GM11168 (cell line): ENCODE data around the gene MSI2.

Experiments used
- in situ Hi-C: fragments of 300-500 bp; cut with MboI; formaldehyde crosslinking; loops from one replicate; pipeline ENCODE4 v1.12.0; 2022; ENCODE audit warnings: low sequenced_read_pairs; ENCODE audit not compliant: unreplicated experiment

The MSI2 gene

GRCh38 chr17:57357830-57358430, 101.6 kb downstream of the MSI2 start:
- in situ Hi-C loops: no loop called here

DNA sequence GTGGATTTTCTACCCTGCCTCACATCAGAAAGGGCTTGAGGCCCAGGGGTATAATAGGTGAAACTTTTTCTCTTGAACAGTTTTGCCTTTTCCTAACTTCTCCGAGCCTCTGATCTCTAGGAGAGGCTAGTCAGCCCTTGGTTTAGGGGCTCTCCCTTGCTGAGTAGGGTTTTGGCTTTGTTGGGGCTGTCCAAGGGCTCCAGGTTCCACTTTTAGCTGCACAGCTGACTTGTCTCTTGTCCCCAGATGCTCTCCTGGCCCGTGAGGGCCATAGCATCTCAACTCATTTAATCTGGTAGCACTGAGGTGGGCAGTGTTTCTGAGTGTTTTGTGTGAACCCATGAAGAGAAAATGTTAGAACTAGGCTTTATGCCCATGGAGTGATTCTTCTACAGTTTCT, 103.9 kb downstream of the MSI2 start:
- in situ Hi-C loops: no loop called here

GRCh38 chr17:57362797-57363556, 106.7 kb downstream of the MSI2 start:
- in situ Hi-C loops: no loop called here

DNA sequence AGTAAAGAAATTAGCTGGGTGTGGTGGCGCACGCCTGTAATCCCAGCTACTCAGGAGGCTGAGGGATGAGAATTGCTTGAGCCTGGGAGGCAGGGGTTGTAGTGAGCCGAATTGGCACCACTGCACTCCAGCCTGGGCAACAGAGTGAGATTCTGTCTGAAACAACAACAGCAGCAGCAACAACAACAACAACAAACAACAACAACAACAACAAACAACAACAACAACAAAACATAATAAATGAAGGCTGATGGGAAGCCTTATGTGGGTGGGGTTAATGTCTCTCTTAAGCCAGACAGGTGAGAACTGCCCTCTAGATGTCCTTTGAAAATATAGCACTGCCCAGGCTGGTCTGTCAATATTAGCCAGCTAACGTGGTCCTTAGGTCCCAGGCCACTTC, 107.3 kb downstream of the MSI2 start:
- in situ Hi-C loops: no loop called here

GRCh38 chr17:57363998-57364643, 107.8 kb downstream of the MSI2 start:
- in situ Hi-C loops: no loop called here

DNA sequence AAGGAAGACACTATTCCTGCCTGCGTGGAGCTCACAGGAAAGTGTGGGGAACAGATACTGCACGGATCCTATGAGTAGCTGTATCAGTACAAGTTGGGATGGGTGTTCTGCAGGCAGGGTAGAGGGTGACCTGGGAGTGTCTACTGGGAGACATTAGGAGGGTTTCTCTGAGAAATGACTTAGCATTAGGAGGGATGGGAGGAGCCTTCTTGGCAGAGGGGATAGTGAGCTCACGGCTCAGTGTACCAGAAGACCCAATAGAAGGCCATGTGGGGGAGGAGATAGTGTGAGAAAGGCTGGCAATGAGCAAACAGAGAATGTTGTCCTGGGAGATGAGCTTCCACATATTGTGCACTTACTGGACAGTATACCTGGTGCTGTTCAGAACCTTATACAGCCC, 109.1 kb downstream of the MSI2 start:
- in situ Hi-C loops: no loop called here

DNA sequence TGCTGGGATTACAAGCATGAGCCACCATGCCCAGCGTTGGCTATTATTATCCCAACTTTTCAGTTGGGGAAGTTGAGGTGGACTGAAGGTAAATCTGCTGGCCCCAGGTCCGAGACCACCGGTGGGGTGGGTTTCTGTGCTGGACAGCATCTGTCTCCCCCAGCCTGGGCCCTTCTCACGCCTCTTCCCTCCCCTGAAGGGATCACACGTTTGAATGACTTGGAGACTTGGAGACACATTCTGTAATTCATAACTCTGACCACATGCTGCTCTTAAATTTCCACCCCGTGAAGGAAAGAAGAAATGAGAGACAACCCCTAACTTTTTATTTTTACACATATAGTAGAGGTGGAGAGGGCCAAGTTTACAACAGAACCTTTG, 109.8 kb downstream of the MSI2 start:
- in situ Hi-C loops: no loop called here

GRCh38 chr17:57366558-57367351, 110.4 kb downstream of the MSI2 start:
- in situ Hi-C loops: no loop called here

DNA sequence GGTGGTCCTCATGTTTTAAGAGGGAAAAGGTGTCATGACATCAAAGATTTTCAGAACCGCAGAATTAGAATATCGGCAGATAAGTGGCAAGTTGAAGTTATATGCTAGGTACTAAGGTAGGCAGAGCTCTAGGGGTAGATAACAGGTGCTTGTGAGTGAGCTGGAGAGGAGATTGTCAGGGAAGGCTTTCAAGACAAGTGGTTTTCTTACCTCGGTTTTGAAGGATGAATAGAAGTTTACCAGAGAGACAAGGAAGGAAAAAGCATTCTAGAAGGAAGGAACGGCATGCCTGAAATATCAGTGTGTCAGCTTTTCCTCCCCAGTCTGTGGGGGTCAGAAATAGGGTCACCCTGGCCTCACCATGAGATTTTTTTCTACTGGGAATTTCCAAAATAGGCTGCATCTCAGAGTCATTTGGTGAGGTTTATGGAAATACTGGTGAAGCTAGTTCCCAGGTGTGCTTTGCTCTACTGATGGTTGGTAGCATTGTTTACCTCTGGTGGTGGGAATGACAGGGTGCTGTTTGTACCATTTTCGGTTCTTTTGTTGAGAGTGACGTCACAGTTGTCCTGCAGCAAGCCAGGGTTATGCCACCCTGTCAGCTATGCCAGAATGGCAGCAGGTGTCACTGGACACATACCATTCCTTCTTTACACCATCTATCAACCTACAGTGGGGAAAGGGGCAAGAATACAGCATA, 112.5 kb downstream of the MSI2 start:
- in situ Hi-C loops: no loop called here

- in situ Hi-C loops: no loop called here
These were observed 113.2 kb downstream of the MSI2 start for GRCh38 chr17:57369509-57369945.

- in situ Hi-C loops: no loop called here
These were observed 113.8 kb downstream of the MSI2 start for GRCh38 chr17:57370037-57370581.

- in situ Hi-C loops: no loop called here
These were observed 114.3 kb downstream of the MSI2 start for GRCh38 chr17:57370619-57371018.

DNA sequence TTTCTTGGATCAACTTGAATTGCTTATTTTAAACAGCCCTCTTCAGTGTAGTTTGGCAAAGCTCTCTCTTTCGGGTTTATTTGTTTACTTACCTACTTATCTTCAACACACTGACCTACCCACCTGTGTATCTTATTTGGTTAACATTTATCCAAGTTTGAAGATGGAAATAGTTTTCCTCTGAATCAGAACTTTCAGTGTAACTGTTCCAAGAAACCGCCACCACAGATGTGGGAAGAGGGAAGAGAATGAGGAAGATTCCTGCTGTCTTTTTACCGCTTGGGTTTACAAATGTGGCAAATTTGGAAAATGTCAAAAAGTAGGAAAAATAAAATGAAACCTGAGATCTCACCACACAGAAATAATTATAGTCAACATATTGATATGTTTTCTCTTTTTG, 115.8 kb downstream of the MSI2 start:
- in situ Hi-C loops: no loop called here

- in situ Hi-C loops: no loop called here
These were observed 116.7 kb downstream of the MSI2 start for GRCh38 chr17:57373048-57373447.

DNA sequence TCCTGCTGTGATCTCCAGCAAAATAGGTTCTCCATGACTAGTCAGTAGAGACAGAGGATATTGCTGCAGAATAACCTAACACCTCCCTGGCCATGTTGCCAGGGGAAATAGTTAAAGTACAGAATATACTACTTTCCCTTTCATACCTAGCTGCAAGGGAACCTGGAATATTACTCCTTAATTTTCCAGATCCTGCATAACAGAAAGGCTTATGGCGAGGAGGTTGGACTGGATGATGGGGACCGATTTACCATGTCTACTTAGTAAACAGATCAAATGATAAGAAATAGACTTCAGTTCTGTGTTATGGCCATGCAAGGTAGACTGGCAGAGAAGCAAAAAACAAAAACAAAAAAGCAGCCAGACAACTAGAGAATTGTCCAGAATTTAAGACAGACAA, 117.4 kb downstream of the MSI2 start:
- in situ Hi-C loops: no loop called here

GRCh38 chr17:57375040-57375769, 118.9 kb downstream of the MSI2 start:
- in situ Hi-C loops: no loop called here

DNA sequence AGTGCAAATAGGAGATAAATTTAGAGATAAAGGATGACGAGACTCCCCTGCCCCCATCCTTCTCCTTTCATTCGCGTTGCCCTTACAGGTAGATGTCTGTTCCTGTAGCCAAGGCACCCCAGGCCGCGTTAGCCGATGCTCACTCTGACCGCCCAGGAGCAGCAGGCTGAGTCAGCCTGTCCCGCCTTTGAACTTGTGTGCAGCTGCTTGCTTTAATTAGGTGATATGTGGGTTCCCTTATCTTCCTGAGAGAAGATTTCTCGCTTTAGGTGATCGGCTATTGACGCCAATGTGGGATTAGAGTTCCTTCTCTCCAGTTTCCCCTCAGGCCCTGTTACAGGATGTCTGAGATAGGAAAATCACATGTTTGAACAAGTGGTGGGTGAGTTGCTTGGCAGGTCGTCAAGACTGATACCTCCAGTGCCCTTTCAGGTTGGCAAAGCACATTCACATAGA, 119.5 kb downstream of the MSI2 start:
- in situ Hi-C loops: no loop called here

- in situ Hi-C loops: no loop called here
These were observed 120.8 kb downstream of the MSI2 start for GRCh38 chr17:57377094-57377493.

DNA sequence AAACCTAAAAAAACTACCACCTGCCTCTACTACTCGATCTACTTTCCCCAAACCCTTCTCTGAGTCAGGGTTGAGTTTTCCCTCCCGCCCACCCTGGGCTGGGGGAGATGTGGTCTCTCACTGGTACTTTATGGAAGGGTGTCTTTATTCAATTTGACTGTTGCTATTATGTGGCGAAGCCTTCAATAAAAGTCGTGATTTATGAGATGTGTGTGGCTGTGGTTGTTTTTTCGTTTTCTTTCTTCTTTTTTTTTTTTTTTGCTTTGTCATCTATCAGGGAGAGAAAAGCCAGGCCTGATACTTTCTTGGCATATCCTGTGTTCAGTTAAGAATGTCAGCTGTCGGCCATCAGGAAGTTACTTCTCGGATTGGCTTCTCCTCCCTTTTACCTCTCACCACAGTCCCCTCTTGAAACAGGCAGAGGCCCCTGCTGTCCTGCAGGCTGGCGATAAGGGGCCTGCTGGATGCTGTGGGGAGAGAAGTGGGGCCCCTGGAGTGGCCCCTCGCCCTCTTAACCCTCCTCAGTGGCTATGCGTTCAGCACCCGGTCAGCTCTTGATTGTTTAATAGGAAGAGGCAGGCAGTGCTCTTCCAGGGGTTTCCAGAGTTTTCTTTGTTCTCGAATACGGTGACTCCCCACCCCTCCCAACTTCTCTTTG, 123.0 kb downstream of the MSI2 start:
- in situ Hi-C loops: no loop called here
